Heart right ventricle (tissue), 16 donors: ENCODE results near the gene ZNRF1. TPM values are rescaled to one million over a fixed set of nuclear protein-coding genes. Genes with fewer than 3 reads are reported as not detected.

Experiments used
- ATAC-seq, 8 donors: fragments of 200-7000 bp; cut with Tn5 transposase; one replicate each; pipeline ENCODE4 v1.9.1; 2020; ENCODE audit warnings: mild to moderate bottlenecking in 8 of 8, moderate library complexity in 8 of 8, moderate number of reproducible peaks in 1 of 8
- DNase-seq, 2 donors: peaks; one replicate each; pipeline ENCODE4 v3.0.0-alpha.2; 2020
- H3K27ac ChIP-seq, 10 donors: fragments of 200-600 bp; sonication (generic) in 2 of 10; one replicate each; pipeline versions ENCODE4 v1.5.0 to v1.8.0; 2020 to 2022; ENCODE audit warnings: mild to moderate bottlenecking in 3 of 10
- H3K27me3 ChIP-seq, 7 donors: fragments of 200-600 bp; one replicate each; pipeline ENCODE4 v1.8.0; 2021 to 2022; ENCODE audit warnings: mild to moderate bottlenecking in 2 of 7
- H3K36me3 ChIP-seq, 9 donors: fragments of 200-600 bp; sonication (generic) in 1 of 9; one replicate each; pipeline versions ENCODE4 v1.5.0 to v1.8.0; 2020 to 2022; ENCODE audit warnings: mild to moderate bottlenecking in 2 of 9
- H3K4me1 ChIP-seq, 9 donors: fragments of 200-600 bp; sonication (generic) in 1 of 9; one replicate each; pipeline versions ENCODE4 v1.5.0 to v1.8.0; 2020 to 2022; ENCODE audit warnings: mild to moderate bottlenecking in 4 of 9
- H3K4me3 ChIP-seq, 10 donors: fragments of 200-600 bp; sonication (generic) in 2 of 10; one replicate each; pipeline versions ENCODE4 v1.5.0 to v1.8.0; 2020 to 2022; ENCODE audit warnings: mild to moderate bottlenecking in 7 of 10, moderate library complexity in 2 of 10
- H3K9me3 ChIP-seq, 11 donors: fragments of 200-600 bp in 10 of 11; sonication (generic) in 2 of 11; one replicate each; pipeline versions ENCODE4 v1.5.0 to v1.8.0; 2013 to 2022; ENCODE audit warnings: mild to moderate bottlenecking in 2 of 11, control low read depth in 1 of 11, moderate library complexity in 1 of 11
- WGBS, 2 donors: extraction: QIAGEN DNeasy Blood & Tissue Kit; methylation state at CpG; one replicate each; pipeline ENCODE4 v1.1.7; 2013; ENCODE audit warnings: inconsistent platforms in 1 of 2; 5-methylcytosine and 5-hydroxymethylcytosine counted together
- intact Hi-C, 10 donors: fragments of 100-400 bp; cut with DNase I; formaldehyde crosslinking; loops; one replicate each; pipeline versions ENCODE4 v1.11.1 to v1.14.2; 2022
- polyA plus RNA-seq, 2 donors: library from polyadenylated mRNA; stranded (reverse); fragments of 200-250 nt; gene quantifications; one replicate each; pipeline ENCODE4 v1.2.3, GENCODE V29; 2013
- total RNA-seq, 10 donors: library from RNA; stranded (reverse); fragmentation: NEBNext Ultra II Directional in 3 of 10; extraction: Animal tissue kit (Norgen Biotek cat#: 25700) in 3 of 10; gene quantifications; one replicate each; pipeline versions ENCODE4 v1.2.1 to v1.2.4, GENCODE V29; 2021 to 2023
- TF ChIP-seq, protein P1 (sequence below), 9 donors: fragments of 200-600 bp; sonication (generic) in 2 of 9; IDR thresholded peaks; one replicate each; pipeline versions ENCODE4 v1.5.0 to v1.8.0; 2021 to 2022; ENCODE audit warnings: antibody characterized with exemption in 9 of 9, mild to moderate bottlenecking in 5 of 9, moderate library complexity in 1 of 9
- donor health status: Arrhythmogenic right ventricular cardiomyopathy.
- donor health status: ischemic (EF 13 %, LVEDD 7.1; RV severe dilation, severe dysfunction).
- donor health status: healthy with polysubstance abuse.
- donor health status: DM: no; HTN: yes; CAD: no.
- donor health status: DM: no; HTN: no; CAD: no.
- donor health status: ischemic (EF 25% LVEDD 6.9; RV normal size, moderate dysfunction).
- donor health status: ischemic (EF 25% LVEDD 5.7; RV mildly dilated, moderate dysfunction).
- donor health status: healthy.
- donor health status: DM: yes; HTN: yes; CAD: no.
- donor health status: Ischemic cardiomyopathy.
- donor health status: ischemic (EF 35%, LVEDD 5.7; RV mildly dilated, moderate dysfunction).
- donor health status: nonischemic (EF 11% LVEDD 7.7; RV severe dilation, severe dysfunction).
- donor health status: DM: yes; HTN: yes; CAD: no.
- donor health status: PGD.
- donor health status: ischemic (EF 29% LVEDD 5.4; RV normal size, mild dysfunction).
- donor health status: nonischemic (EF 23%, LVEDD 6.1; RV moderate dilation, normal function).

Gene ZNRF1
- total and polyA plus RNA-seq, 12 donors = 13.1 to 30.8 (median 20.8) TPM

DNA sequence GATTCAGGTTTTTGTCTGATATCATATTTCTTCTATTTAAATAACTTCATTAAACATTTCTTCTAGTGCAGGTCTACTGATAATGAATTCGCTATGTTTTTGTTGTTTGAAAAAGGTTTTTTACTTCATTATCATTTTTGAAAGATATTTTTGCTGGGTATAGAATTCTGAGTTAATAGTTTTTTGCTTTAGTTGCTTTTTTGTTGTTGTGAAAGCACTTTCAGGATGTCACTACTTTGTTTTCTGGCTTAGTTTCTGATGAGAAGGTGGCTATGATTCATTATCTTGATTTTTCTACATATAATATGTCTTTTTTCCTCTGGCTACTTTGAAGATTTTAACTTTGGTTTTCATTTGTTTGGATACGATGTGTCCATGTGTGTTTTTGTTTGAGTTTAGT lies 153.0 kb downstream of the ZNRF1 start:
- Histone ChIP-seq H3K9me3 (peaks cover 0 to 31% (median 25%) of the 10 kb centered on the region in 11 donors), H3K27me3 (no peaks in the 10 kb centered on the region), H3K4me1 (peaks cover 0 to 14% (median 10%) of the 10 kb centered on the region in 9 donors), H3K36me3 (peaks cover 0 to 50% (median 6%) of the 10 kb centered on the region in 9 donors), H3K27ac (no peak overlapping the region), H3K4me3 (no peak overlapping the region)
- ATAC-seq = no peak
- TF ChIP-seq, protein P1, sequence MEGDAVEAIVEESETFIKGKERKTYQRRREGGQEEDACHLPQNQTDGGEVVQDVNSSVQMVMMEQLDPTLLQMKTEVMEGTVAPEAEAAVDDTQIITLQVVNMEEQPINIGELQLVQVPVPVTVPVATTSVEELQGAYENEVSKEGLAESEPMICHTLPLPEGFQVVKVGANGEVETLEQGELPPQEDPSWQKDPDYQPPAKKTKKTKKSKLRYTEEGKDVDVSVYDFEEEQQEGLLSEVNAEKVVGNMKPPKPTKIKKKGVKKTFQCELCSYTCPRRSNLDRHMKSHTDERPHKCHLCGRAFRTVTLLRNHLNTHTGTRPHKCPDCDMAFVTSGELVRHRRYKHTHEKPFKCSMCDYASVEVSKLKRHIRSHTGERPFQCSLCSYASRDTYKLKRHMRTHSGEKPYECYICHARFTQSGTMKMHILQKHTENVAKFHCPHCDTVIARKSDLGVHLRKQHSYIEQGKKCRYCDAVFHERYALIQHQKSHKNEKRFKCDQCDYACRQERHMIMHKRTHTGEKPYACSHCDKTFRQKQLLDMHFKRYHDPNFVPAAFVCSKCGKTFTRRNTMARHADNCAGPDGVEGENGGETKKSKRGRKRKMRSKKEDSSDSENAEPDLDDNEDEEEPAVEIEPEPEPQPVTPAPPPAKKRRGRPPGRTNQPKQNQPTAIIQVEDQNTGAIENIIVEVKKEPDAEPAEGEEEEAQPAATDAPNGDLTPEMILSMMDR (IDR thresholded peaks at IDR 0.05) = no peak
- 49 to 73% methylated on average over 2 of the region's 2 CpGs for WGBS, 2 donors
- intact Hi-C loops = no loop called here
- no peak for DNase-seq

GRCh38 chr16:75152635-75153034 lies 153.8 kb downstream of the ZNRF1 start:
- no peaks in the 10 kb centered on the region for H3K27me3 ChIP-seq
- H3K27ac ChIP-seq = no peak overlapping the region
- H3K4me3 ChIP-seq = no peak overlapping the region
- H3K36me3 ChIP-seq = peaks cover 0 to 50% (median 6%) of the 10 kb centered on the region in 9 donors
- TF ChIP-seq, protein P1 (IDR thresholded peaks at IDR 0.05) = no peak
- H3K4me1 ChIP-seq = peaks cover 0 to 14% (median 10%) of the 10 kb centered on the region in 9 donors
- intact Hi-C loops = no loop called here
- H3K9me3 ChIP-seq = peaks cover 0 to 31% (median 25%) of the 10 kb centered on the region in 11 donors
- no peak for ATAC-seq
- no peak for DNase-seq

GRCh38 chr16:75160386-75160785 lies 161.6 kb downstream of the ZNRF1 start:
- H3K27me3 ChIP-seq = no peaks in the 10 kb centered on the region
- H3K36me3 ChIP-seq = peaks cover 0 to 53% (median 0%) of the 10 kb centered on the region in 9 donors
- no peak overlapping the region for H3K27ac ChIP-seq
- DNase-seq (no peak), ATAC-seq (no peak)
- H3K9me3 ChIP-seq = peaks cover 0 to 23% (median 0%) of the 10 kb centered on the region in 11 donors
- H3K4me3 ChIP-seq = no peak overlapping the region
- WGBS, 2 donors = 95 to 100% methylated on average over 1 of the region's 1 CpG
- intact Hi-C loops = no loop called here
- TF ChIP-seq, protein P1 (IDR thresholded peaks at IDR 0.05) = no peak
- H3K4me1 ChIP-seq = no peaks in the 10 kb centered on the region

Other genes starting within 250 kb of the ZNRF1 start
- under 1 TPM in 1 of 10 donors, not detected in 9; 0.41 TPM for gene FA2H, start 224.2 kb upstream of the ZNRF1 start, total RNA-seq
- under 1 TPM; 0.04 to 0.15 TPM for gene FA2H, start 224.2 kb upstream of the ZNRF1 start, polyA plus RNA-seq
- 10 to 100 TPM; 35.4 to 63.5 (median 42.0) TPM for gene WDR59, start 13.9 kb upstream of the ZNRF1 start, total RNA-seq
- gene WDR59, start 13.9 kb upstream of the ZNRF1 start, polyA plus RNA-seq = 10 to 100 TPM; 15.6 to 35.8 TPM
- 100 to 1,000 TPM in 3 of 10 donors, 10 to 100 TPM in 7; 69.7 to 135 (median 94.9) TPM for gene LDHD, start 117.8 kb downstream of the ZNRF1 start, total RNA-seq
- gene LDHD, start 117.8 kb downstream of the ZNRF1 start, polyA plus RNA-seq = 10 to 100 TPM; 60.7 to 69.5 TPM
- gene ZFP1, start 149.5 kb downstream of the ZNRF1 start, total RNA-seq = 10 to 100 TPM in 2 of 10 donors, 1 to 10 TPM in 8; 4.2 to 11.5 (median 7.0) TPM
- 1 to 10 TPM; 3.0 to 4.7 TPM for gene ZFP1, start 149.5 kb downstream of the ZNRF1 start, polyA plus RNA-seq
- 1 to 10 TPM in 7 of 10 donors, not detected in 3; 2.0 to 3.8 (median 2.8) TPM for gene CTRB2, start 208.1 kb downstream of the ZNRF1 start, total RNA-seq
- under 1 TPM in 1 of 2 donors, not detected in 1; 0.42 TPM for gene CTRB2, start 208.1 kb downstream of the ZNRF1 start, polyA plus RNA-seq
- gene CTRB1, start 220.0 kb downstream of the ZNRF1 start, total RNA-seq = 1 to 10 TPM in 7 of 10 donors, not detected in 3; 1.8 to 3.8 (median 2.6) TPM
- gene CTRB1, start 220.0 kb downstream of the ZNRF1 start, polyA plus RNA-seq = 1 to 10 TPM in 1 of 2 donors, not detected in 1; 1.0 TPM